ENCODE data around the gene IQCF6. TPM values are rescaled to one million over a fixed set of nuclear protein-coding genes. Genes with fewer than 3 reads are reported as not detected.

Gene IQCF6
- total RNA-seq, 3 donors from 2014 or later: not detected

GRCh38 chr3:51802106-51802703 is 23.2 kb upstream of the IQCF6 start:
- no peak overlapping the region for H3K4me3 ChIP-seq
- no peaks in the 10 kb centered on the region for H3K27me3 ChIP-seq
- TF ChIP-seq POLR2AphosphoS5 (IDR thresholded peaks at IDR 0.05) (no peak), POLR2A (IDR thresholded peaks at IDR 0.05) (no peak)
- TF ChIP-seq, protein P1, sequence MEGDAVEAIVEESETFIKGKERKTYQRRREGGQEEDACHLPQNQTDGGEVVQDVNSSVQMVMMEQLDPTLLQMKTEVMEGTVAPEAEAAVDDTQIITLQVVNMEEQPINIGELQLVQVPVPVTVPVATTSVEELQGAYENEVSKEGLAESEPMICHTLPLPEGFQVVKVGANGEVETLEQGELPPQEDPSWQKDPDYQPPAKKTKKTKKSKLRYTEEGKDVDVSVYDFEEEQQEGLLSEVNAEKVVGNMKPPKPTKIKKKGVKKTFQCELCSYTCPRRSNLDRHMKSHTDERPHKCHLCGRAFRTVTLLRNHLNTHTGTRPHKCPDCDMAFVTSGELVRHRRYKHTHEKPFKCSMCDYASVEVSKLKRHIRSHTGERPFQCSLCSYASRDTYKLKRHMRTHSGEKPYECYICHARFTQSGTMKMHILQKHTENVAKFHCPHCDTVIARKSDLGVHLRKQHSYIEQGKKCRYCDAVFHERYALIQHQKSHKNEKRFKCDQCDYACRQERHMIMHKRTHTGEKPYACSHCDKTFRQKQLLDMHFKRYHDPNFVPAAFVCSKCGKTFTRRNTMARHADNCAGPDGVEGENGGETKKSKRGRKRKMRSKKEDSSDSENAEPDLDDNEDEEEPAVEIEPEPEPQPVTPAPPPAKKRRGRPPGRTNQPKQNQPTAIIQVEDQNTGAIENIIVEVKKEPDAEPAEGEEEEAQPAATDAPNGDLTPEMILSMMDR (IDR thresholded peaks at IDR 0.05): no peak
- no peaks in the 10 kb centered on the region for H3K4me1 ChIP-seq
- no peak overlapping the region for H3K27ac ChIP-seq
- H3K9me3 ChIP-seq: no peaks in the 10 kb centered on the region
- DNase-seq (ENCODE audit: low spot score in 2 of 2): no peak
- H3K36me3 ChIP-seq: no peaks in the 10 kb centered on the region
- intact Hi-C loops (cut with DNase I; ENCODE audit: low total_unique reads): no loop called here

DNA sequence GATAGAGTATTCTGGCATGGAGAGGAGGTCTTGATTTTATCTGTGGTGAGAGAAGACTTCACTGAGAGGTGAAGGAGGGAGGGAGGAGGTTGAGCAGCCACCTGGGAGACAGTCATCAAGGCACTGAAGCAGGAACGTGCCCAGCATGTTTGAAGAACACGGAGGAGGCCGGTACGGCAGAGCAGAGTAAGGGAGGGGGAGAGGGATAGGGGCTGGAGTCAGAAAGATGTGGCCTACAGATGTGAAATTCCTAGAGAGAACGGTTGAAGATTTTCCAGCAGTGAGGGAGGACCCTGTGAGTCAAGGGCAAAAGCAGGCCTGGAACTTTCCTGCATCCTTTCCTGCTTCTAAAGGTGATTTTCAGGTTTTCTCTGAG is 21.7 kb upstream of the IQCF6 start:
- Histone ChIP-seq H3K4me3 (no peak overlapping the region), H3K36me3 (no peaks in the 10 kb centered on the region), H3K9me3 (no peaks in the 10 kb centered on the region), H3K27me3 (peaks cover 0 to 7% of the 10 kb centered on the region in 2 donors), H3K27ac (no peak overlapping the region), H3K4me1 (no peaks in the 10 kb centered on the region)
- DNase-seq (ENCODE audit: low spot score in 2 of 2): no peak
- intact Hi-C loops (cut with DNase I; ENCODE audit: low total_unique reads): no loop called here
- TF ChIP-seq, protein P1 (IDR thresholded peaks at IDR 0.05): no peak
- no peak for TF ChIP-seq POLR2A (IDR thresholded peaks at IDR 0.05)
- TF ChIP-seq POLR2AphosphoS5 (IDR thresholded peaks at IDR 0.05): no peak

DNA sequence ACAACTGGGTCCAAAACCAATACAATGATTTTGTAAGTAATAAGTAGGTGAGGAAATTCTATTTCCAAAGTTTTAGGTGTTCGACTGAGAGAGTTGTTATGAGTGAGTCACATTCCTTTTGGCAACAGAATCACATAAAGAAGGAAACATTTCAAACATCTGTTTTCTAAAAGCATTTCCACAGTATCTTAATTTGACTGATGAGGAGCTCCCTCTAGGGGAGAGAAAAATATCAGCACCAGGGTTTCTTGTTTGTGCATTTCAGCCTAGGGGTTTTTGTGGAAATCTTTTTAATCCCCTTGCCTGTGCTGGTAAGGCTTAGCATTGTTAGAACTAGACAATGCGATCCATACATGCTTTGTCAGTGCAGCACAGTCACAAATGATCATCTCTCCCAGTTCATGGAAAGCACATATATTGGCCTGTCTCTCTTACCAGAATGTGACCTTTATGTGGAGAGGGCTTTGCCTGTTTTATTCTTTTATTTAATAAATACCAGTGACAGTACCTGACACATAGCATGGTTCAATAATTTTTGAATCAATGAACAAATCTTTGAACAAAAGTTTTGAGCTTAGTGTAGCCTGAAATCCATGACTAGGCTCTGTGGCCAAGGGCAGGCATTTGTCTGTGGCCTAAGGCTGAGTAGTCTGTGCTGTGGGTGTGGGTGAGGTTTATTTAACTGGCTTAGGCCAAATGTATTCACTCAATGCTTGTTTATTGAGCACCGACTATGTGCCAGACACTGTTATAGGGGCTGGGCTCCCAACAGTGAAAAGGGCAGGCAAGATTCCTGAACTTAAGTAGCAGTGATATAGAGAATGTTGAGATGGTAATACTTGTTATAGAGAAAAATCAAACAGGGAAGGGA is 21.1 kb upstream of the IQCF6 start:
- DNase-seq (ENCODE audit: low spot score in 2 of 2): no peak
- Histone ChIP-seq H3K4me1 (no peaks in the 10 kb centered on the region), H3K27me3 (peaks cover 0 to 8% of the 10 kb centered on the region in 2 donors), H3K36me3 (no peaks in the 10 kb centered on the region), H3K4me3 (no peak overlapping the region), H3K27ac (no peak overlapping the region), H3K9me3 (no peaks in the 10 kb centered on the region)
- TF ChIP-seq, protein P1 (IDR thresholded peaks at IDR 0.05): peak; percentile 52 to 63 (median 59)
- no peak for TF ChIP-seq POLR2AphosphoS5 (IDR thresholded peaks at IDR 0.05)
- no peak for TF ChIP-seq POLR2A (IDR thresholded peaks at IDR 0.05)
- intact Hi-C loops (cut with DNase I; ENCODE audit: low total_unique reads): no loop called here

DNA sequence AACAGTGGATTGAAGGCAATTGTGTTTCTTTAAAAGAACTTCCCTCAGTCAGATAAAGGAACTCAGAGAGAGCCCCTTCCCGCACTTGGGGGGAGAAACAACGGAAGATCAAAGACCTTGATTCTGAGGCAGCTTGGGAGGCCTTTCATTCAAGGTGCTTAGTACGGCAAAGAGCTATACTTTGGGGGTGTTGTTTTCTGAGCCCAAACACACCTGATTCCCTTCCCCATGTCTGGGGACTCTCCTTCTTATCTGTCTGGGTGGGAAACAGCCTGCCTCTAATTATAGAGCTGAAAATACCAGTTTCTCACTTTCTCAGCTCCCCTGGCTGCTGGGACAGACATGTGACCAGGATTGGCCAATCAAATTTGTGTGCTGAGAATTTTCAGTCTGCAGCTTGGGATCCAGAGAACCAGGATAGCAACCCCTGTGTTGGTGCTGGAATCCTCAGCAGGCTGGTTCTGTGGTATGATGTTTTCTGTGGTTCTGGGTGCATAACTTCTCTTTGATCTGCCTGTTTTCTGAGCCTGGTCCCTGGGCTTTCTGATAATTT is 19.4 kb upstream of the IQCF6 start:
- intact Hi-C loops (cut with DNase I; ENCODE audit: low total_unique reads): no loop called here
- Histone ChIP-seq H3K36me3 (no peaks in the 10 kb centered on the region), H3K27me3 (peaks cover 0 to 8% of the 10 kb centered on the region in 2 donors), H3K4me1 (no peaks in the 10 kb centered on the region), H3K4me3 (no peak overlapping the region), H3K9me3 (no peaks in the 10 kb centered on the region), H3K27ac (no peak overlapping the region)
- no peak for DNase-seq (ENCODE audit: low spot score in 2 of 2)
- TF ChIP-seq POLR2A (IDR thresholded peaks at IDR 0.05) (no peak), POLR2AphosphoS5 (IDR thresholded peaks at IDR 0.05) (no peak)
- TF ChIP-seq, protein P1 (IDR thresholded peaks at IDR 0.05): no peak

DNA sequence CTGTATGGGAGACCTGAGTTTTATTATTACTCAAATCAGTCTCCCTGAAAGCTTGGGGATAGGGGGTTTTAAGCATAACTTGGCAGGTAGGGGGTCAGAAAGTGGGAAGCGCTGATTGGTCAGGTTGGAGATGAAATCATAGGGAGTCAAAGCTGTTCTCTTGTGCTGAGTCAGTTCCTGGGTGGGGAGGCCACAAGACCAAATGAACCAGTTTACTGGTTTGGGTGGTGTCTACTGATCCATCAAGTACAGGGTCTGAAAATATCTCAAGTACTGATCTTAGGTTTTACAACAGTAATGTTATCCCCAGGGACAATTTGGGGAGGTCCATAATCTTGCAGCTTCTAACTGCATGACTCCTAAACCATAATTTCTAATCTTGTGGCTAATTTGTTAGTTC is 17.8 kb upstream of the IQCF6 start:
- DNase-seq (ENCODE audit: low spot score in 2 of 2): no peak
- no peaks in the 10 kb centered on the region for H3K9me3 ChIP-seq
- TF ChIP-seq POLR2AphosphoS5 (IDR thresholded peaks at IDR 0.05): no peak
- TF ChIP-seq, protein P1 (IDR thresholded peaks at IDR 0.05): no peak
- TF ChIP-seq POLR2A (IDR thresholded peaks at IDR 0.05): no peak
- H3K27ac ChIP-seq: no peak overlapping the region
- peaks cover 0 to 8% of the 10 kb centered on the region in 2 donors for H3K27me3 ChIP-seq
- H3K36me3 ChIP-seq: no peaks in the 10 kb centered on the region
- H3K4me1 ChIP-seq: no peaks in the 10 kb centered on the region
- no peak overlapping the region for H3K4me3 ChIP-seq
- intact Hi-C loops (cut with DNase I; ENCODE audit: low total_unique reads): no loop called here
